ENCODE measurements around the gene CIAO2B. TPM values are rescaled to one million over a fixed set of nuclear protein-coding genes. Genes with fewer than 3 reads are reported as not detected.

CIAO2B gene
- total RNA-seq, 2 donors from 2014 or later: 105 to 146 TPM

- Histone ChIP-seq H3K36me3 (no peaks in the 10 kb centered on the region), H3K9ac (ENCODE audit: low read depth in 2 of 2, low read length in 2 of 2) (peak overlapping the region in 1 of 2 donors; percentile 51), H3K27me3 (no peaks in the 10 kb centered on the region), H3K4me3 (no peak overlapping the region), H3K4me1 (no peaks in the 10 kb centered on the region), H3K27ac (no peak overlapping the region), H3K9me3 (no peaks in the 10 kb centered on the region)
- TF ChIP-seq CTCF (IDR thresholded peaks at IDR 0.05): no peak
- peak; percentile 90 for DNase-seq
- intact Hi-C loops (cut with DNase I): no loop called here
These were observed 28.3 kb downstream of the CIAO2B start for GRCh38 chr16:66905633-66906539.

GRCh38 chr16:66904846-66905632, 29.2 kb downstream of the CIAO2B start:
- no peaks in the 10 kb centered on the region for H3K36me3 ChIP-seq
- H3K27me3 ChIP-seq: no peaks in the 10 kb centered on the region
- no peaks in the 10 kb centered on the region for H3K9me3 ChIP-seq
- no peak for DNase-seq
- H3K4me1 ChIP-seq: peaks cover 3% of the 10 kb centered on the region
- intact Hi-C loops (cut with DNase I): no loop called here
- H3K9ac ChIP-seq (ENCODE audit: low read depth in 2 of 2, low read length in 2 of 2): peak overlapping the region in 1 of 2 donors; percentile 51
- H3K4me3 ChIP-seq: no peak overlapping the region
- H3K27ac ChIP-seq: no peak overlapping the region
- TF ChIP-seq CTCF (IDR thresholded peaks at IDR 0.05): no peak

- no peak overlapping the region for H3K4me3 ChIP-seq
- H3K27ac ChIP-seq: no peak overlapping the region
- TF ChIP-seq CTCF (IDR thresholded peaks at IDR 0.05): no peak
- H3K27me3 ChIP-seq: no peaks in the 10 kb centered on the region
- peaks cover 9% of the 10 kb centered on the region for H3K4me1 ChIP-seq
- intact Hi-C loops (cut with DNase I): no loop called here
- no peaks in the 10 kb centered on the region for H3K36me3 ChIP-seq
- no peak overlapping the region for H3K9ac ChIP-seq (ENCODE audit: low read depth in 2 of 2, low read length in 2 of 2)
- DNase-seq: no peak
- H3K9me3 ChIP-seq: no peaks in the 10 kb centered on the region
These were observed 29.8 kb downstream of the CIAO2B start for GRCh38 chr16:66904428-66904845.

GRCh38 chr16:66903544-66904427, 30.4 kb downstream of the CIAO2B start:
- H3K9ac ChIP-seq (ENCODE audit: low read depth in 2 of 2, low read length in 2 of 2): no peak overlapping the region
- no peak for TF ChIP-seq CTCF (IDR thresholded peaks at IDR 0.05)
- H3K4me1 ChIP-seq: peaks cover 12% of the 10 kb centered on the region
- H3K36me3 ChIP-seq: no peaks in the 10 kb centered on the region
- DNase-seq: no peak
- H3K9me3 ChIP-seq: no peaks in the 10 kb centered on the region
- intact Hi-C loops (cut with DNase I): no loop called here
- H3K4me3 ChIP-seq: no peak overlapping the region
- H3K27me3 ChIP-seq: no peaks in the 10 kb centered on the region
- H3K27ac ChIP-seq: no peak overlapping the region
